ENCODE data around the gene C5orf46.
A peak's percentile ranks its signal among the peaks of the same experiment; 100 is the strongest.
"Not testable (repeated sequence)": the region's sequence is repeated elsewhere in the genome, so short reads cannot be mapped to it uniquely, and the experiment has no call there.

The C5orf46 gene

DNA sequence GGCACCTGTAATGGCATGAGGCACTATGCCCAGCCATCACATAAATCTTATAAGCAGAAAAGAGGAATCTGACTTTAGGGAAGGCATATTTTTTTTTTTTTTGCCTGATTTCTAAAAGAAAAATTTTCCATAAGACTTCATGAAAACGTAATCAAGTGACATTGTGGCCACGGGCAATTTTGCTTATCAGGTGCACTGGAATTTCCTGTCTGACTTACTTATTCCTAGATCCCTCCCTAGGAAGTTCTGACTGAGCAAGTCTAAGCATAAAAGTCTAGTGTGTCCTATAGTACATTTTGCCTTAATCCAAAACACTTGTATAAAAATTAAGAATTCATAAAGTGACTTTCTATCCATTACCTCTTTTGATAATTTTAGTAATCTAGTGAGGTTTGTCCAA lies 12.5 kb downstream of the C5orf46 start:
- DNase-seq (ENCODE audit: low spot score), result peak; percentile 27

DNA sequence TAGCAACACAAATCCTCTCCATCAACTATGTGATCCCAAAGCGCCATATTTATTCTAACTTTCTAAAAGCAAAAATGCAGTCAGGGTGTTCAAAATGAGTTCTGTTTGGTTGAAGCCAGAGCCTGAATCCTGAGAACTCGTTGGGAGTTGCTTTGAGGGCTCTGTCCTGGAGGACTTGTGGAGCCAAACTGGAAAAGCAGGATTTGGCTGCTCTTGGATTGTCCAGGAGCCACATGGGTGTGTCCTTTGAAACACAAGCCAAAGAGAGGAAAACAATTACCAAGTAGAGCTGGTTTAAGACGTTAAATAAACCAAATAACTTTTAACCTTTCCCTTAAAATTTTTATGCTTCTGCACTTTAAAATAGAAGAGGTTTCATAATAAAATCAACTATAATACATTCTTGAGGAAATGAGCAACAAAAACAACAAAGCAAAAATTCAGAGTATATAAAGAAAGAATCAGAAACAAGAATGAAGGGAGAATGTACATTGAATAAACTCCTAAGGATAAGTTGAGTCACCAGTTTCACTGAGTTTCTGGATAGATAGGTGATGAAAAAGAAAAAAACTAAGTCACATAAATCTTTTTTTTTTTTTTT lies 13.5 kb downstream of the C5orf46 start:
- DNase-seq (ENCODE audit: low spot score), result peak; percentile 81

DNA sequence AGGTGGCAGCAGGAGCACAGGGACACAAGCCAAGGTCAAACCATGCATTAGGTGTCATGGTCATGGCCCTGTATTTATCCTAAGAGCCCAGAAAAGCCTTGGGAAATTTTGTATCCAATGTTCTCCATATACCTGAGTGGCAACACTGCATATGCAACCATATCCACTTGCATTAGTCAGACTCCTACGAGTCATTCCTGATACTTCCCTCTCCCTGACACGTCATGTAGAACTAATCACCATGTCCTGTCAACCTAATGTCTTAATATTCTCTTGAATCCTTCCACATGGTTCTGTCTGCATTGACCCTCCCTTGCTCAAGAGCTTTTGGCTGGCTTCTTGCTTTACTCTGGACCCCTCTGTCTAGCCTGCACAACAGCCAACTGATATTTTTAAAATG lies 18.4 kb downstream of the C5orf46 start:
- DNase-seq (ENCODE audit: low spot score), result no peak

DNA sequence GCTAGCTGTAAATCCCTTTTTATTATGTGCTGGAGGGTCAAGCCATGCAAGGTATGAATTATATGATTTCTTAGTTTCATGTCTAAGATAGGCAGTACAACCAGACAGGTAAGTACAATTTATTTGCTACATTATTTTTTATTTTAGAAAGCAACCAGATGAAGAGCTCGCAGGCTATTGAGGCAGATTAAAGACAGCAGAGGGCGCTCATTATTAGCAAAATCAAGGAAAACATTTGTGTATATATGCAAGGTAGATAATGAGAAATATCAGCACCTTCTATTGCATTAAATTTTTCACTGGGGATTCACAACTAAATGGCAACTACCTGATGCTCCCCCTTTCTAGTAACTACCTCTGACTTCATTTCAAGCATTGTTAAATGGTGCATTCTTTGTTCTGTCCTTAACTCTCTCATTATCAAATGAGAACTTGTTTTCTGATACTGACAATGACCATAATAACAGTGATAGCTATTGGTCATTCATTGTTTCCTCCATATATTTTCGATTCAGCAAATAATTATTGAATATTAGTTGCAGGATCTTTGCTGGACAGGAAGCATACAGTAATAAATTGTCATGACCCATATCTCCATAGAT lies 19.2 kb downstream of the C5orf46 start:
- DNase-seq (ENCODE audit: low spot score), result peak; percentile 52

DNA sequence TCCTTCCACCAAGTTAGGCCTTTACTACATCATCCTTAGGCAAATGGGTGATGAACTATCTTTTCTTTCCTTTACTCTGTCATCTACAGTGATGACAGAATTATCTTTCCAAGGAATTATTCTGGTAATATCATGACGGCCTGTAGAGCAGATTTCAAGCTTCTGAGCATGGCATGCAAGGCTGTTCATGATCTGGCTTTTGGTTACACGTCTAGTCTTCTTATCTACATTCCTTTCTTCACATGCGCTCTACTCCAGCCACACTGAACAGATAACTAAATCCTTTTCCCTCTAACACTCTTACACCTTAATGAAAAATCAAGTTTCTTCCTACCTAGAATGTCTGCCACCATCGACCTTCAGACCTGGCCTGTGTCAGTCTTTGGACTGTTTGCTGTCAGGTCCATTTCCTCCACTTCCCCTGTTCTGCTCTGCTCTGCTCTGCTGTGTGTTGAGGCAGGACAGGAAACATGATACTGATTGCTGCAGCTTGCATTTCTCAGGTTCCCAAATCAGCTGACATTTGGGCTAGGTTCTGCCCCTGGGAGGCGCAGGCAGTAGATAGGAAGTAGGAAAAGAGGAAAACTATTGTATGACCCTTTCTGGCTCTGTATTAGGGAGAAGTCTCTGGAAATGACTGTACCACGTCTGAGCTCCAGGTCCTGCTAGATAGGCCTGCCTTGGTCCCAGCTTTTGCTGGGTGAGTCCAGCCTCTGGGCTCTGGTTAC lies 23.6 kb downstream of the C5orf46 start:
- no peak for DNase-seq (ENCODE audit: low spot score)

DNA sequence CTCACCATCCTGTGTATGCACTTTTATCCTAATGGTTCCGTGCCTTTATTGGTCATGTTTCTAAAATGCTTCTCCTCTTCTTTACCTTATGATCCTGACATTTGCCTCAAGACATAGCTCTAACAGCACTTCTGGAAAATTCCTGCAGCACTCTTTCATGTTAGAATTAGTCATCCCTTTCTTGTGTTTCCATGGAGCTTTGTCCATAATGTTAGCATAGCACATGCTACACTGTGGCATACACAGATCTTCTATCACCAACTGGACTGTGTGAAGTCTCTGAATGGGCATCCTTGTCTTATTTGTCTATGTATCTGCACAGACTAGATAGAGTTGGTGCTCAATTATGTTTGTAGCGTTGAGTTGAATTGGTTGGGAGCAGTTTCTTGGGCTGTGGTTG lies 25.9 kb downstream of the C5orf46 start:
- DNase-seq (ENCODE audit: low spot score), result no peak

DNA sequence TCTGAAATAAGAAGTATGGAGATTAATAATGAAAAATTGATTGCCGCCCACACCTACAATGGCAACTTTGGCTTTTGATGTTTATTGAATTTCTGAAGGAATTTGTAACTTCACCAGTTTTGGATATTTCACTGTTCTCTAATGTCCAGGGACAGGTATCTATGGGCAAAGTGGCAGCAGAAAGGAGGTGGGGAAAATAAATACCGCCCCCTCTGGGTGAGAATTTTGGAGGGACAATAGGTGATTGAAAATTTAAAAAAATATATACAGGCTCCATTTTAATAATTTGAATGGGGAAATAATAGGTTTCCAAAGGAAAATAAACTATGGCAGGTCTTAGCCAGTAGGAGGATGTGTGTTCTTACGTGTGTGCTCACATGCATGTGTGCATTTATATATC lies 26.6 kb downstream of the C5orf46 start:
- DNase-seq (ENCODE audit: low spot score), result no peak

- no peak for DNase-seq (ENCODE audit: low spot score)
These were observed 28.1 kb downstream of the C5orf46 start, which contains the start of gene SCGB3A2 for GRCh38 chr5:147878066-147878759. Gene SCGB3A2, plus strand, starts transcription at chr5:147878711. Its CDS starts 93 bp downstream, at chr5:147878804.

GRCh38 chr5:147876626-147877025 lies 29.7 kb downstream of the C5orf46 start:
- DNase-seq (ENCODE audit: low spot score), result no peak

DNA sequence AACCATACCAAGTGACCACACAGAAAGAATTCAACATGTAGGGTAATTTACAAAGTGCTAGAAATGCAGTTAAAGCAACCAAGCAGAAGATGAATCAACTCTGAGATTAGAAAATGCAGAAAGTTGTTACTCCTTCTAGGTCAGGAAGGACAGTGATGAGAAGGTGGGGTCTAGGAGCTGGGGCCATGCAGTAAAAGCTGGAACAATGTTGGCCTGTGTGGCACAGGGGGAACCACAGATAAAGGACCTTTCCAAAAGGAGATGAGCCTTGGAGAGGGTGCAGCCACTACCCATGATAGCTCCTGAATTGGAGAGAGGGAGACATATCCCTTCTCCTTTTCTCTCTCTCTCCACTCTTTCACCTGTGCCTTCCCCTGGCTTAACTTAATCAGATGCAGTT lies 30.2 kb downstream of the C5orf46 start:
- DNase-seq (ENCODE audit: low spot score), result no peak

GRCh38 chr5:147874910-147875367 lies 31.4 kb downstream of the C5orf46 start:
- no peak for DNase-seq (ENCODE audit: low spot score)

DNA sequence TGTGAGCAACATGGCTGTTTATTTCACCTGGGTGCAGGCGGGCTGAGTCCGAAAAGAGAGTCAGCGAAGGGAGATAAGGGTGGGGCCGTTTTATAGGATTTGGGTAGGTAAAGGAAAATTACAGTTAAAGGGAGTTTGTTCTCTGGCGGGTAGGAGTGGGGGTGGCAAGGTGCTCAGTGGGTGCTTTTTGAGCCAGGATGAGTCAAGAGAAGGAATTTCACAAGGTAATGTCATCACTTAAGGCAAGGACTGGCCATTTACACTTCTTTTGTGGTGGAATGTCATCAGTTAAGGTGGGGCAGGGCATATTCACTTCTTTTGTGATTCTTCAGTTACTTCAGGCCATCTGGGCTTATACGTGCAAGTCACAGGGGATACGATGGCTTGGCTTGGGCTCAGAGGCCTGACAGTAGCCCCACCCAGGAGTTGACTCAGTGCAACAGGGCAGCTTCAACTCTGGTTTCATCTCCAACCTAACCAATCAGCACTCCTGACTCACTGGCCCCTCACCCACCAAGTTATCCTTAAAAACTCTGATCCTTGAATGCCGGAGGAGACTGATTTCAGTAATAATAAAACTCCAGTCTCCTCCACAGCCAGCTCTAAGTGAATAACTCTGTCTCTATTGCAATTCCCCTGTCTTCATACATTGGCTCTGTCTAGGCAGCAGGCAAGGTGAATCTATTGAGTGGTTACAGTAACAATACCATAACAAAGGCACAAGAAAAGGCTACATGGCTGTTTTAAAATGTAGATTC lies 32.0 kb downstream of the C5orf46 start:
- DNase-seq (ENCODE audit: low spot score), result not testable (repeated sequence)

DNA sequence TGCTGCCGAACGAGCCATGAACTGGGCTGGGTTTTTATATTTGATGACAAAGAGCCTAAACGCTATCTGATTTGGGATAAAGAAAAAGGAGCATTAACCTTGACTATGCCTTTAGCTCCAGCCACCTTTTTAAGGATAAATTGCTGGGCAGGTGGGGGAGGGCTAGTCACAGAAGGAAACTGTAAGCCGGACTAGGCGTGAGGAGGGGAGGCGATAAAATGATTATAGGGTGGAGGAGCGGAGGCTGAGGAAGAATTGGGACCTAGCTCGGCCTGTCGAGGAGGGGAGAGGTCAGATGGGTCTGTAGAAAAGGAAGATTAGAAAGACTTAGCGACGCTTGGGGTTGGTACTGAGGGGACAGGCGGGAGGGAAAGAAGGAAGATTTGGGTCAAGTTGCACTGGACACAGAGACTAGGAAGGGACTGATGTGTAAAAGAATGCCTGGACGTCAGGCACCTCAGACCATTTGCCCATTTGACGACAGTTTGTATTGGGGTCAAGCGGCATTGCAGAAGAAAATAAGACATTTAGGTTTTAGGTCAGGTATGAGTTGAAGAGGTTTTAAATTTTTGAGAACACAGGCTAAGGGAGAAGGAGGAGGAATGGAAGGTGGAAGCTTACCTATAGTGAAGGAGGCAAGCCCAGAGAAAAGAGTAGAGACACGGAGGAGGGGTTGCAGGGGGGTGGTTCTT lies 33.4 kb downstream of the C5orf46 start:
- not testable (repeated sequence) for DNase-seq (ENCODE audit: low spot score)

DNA sequence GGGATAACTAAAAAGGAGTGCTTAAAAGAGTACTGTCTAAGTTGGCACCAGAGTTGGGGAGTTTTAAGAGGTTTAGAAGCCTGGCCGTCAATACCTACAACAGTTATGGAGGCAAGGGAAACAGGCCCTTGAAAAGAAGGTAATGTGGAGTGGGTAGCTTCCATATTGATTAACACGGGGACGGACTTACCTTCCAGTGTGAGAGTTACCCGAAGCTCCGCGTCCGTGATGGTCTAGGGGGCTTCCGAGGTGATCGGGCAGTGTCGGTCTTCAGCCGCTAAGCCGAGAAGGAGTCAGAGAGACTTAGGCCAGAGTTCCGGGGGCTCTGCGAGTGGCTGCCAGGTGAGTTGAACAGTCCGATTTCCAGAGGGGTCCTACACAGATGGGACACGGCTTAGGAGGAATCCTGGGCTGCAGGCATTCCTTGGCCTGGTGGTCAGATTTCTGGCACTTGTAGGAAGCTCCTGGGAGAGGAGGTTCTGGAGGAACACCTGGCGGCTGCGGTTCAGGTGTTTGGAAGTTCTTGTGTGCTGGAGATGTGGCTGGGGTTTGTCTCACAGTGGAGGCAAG lies 34.3 kb downstream of the C5orf46 start:
- not testable (repeated sequence) for DNase-seq (ENCODE audit: low spot score)

DNA sequence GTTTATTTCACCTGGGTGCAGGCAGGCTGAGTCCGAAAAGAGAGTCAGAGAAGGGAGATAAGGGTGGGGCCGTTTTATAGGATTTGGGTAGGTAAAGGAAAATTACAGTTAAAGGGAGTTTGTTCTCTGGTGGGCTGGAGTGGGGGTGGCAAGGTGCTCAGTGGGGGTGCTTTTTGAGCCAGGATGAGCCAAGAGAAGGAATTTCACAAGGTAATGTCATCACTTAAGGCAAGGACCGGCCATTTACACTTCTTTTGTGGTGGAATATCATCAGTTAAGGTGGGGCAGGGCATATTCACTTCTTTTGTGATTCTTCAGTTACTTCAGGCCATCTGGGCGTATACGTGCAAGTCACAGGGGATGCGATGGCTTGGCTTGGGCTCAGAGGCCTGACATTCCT lies 36.4 kb downstream of the C5orf46 start:
- DNase-seq (ENCODE audit: low spot score), result not testable (repeated sequence)

GRCh38 chr5:147869112-147869511 lies 37.2 kb downstream of the C5orf46 start:
- no peak for DNase-seq (ENCODE audit: low spot score)

DNA sequence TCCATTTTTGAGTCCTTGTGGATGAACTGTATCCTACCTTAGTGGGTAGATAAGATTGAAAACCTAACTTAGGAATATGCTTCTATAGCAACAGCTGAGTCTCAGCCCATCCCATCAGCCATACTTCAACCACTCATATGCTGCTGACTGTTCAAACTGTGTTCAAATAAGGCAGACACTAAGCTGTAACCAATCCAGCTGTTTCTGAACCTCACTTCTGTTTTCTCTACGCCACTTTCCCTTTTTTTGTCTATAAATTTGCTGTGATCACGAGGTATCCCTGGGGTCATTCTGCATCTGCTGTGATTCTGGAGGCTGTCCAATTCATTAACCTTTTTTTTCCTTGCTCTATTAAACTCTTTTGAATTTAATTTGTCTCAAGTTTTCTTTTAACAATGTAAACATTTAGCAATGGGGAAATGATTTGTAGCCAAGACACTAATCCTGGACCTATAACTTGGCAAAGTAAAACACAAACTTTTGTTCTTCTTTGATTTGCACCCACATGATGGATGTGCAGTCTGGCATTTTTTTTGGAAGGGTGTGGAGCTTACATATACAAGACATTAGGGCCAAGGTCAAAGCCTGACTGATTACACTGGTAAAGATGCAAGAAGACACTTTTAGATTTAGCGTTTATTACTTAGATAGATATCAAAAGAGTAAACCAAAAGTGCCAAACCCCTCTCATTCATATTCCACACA lies 42.7 kb downstream of the C5orf46 start:
- DNase-seq (ENCODE audit: low spot score), result no peak

DNA sequence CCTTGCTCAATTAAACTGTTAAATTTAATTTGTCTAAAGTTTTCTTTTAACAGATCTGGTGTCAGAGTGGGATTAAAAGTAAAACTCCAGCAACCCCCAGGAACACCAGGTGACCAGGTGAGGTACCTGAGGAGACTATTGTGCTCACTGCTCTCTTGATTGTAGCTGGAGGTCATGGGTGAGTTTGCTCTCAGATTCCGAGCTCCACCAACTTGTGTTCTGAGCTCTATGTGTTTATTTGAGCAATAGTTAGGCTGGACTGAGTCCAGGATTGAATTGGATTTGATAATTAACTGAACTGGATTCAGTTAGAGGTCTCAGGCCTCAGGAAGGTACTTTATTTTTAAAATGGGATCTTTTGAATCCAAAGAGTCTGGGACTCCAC lies 45.7 kb downstream of the C5orf46 start:
- no peak for DNase-seq (ENCODE audit: low spot score)

GRCh38 chr5:147859962-147860640 lies 46.2 kb downstream of the C5orf46 start:
- no peak for DNase-seq (ENCODE audit: low spot score)

DNA sequence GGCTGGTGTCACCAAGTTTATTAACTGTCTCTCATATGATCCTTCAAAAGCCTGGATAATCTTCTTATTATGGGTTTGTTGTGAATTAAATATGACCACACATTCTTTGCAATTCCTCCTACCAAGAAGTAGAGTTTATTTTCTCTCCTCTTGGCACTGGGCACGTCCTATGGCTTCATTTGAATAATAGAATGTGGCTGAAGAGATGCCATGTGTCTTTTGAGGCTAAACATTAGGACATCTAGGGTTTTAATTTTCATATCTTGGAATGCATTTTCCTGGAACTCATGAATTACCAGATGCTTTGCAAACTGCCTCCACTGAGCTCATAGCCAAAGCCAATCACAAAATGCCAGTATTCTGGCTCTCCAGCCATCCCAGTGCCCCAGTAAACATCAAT lies 47.8 kb downstream of the C5orf46 start:
- no peak for DNase-seq (ENCODE audit: low spot score)

Data from LoVo (cell line).